ENCODE data around the gene PPP6R3.

The PPP6R3 gene

GRCh38 chr11:68498903-68499883, 38.6 kb downstream of the PPP6R3 start:
- DNase-seq, result no peak

- no peak for DNase-seq
These were observed 39.7 kb downstream of the PPP6R3 start for GRCh38 chr11:68500206-68500605.

- DNase-seq, result no peak
These were observed 41.3 kb downstream of the PPP6R3 start for GRCh38 chr11:68501813-68502212.

- no peak for DNase-seq
These were observed 42.7 kb downstream of the PPP6R3 start for GRCh38 chr11:68503251-68503687.

- DNase-seq, result no peak
These were observed 43.2 kb downstream of the PPP6R3 start for GRCh38 chr11:68503792-68504191.

GRCh38 chr11:68504432-68505066, 44.0 kb downstream of the PPP6R3 start:
- no peak for DNase-seq

GRCh38 chr11:68505596-68505995, 45.0 kb downstream of the PPP6R3 start:
- no peak for DNase-seq

GRCh38 chr11:68506908-68507307, 46.4 kb downstream of the PPP6R3 start:
- DNase-seq, result no peak

GRCh38 chr11:68508425-68508824, 47.9 kb downstream of the PPP6R3 start:
- DNase-seq, result no peak

GRCh38 chr11:68509066-68509465, 48.5 kb downstream of the PPP6R3 start:
- no peak for DNase-seq

- DNase-seq, result no peak
These were observed 53.5 kb downstream of the PPP6R3 start for GRCh38 chr11:68513930-68514487.

GRCh38 chr11:68517121-68517741, 56.7 kb downstream of the PPP6R3 start:
- DNase-seq, result no peak

GRCh38 chr11:68518191-68518590, 57.6 kb downstream of the PPP6R3 start:
- DNase-seq, result no peak

GRCh38 chr11:68521969-68522652, 61.6 kb downstream of the PPP6R3 start:
- DNase-seq, result no peak

- no peak for DNase-seq
These were observed 62.5 kb downstream of the PPP6R3 start for GRCh38 chr11:68523033-68523432.

GRCh38 chr11:68523743-68524142, 63.2 kb downstream of the PPP6R3 start:
- DNase-seq, result no peak

- no peak for DNase-seq
These were observed 63.7 kb downstream of the PPP6R3 start for GRCh38 chr11:68524213-68524612.

- no peak for DNase-seq
These were observed 64.1 kb downstream of the PPP6R3 start for GRCh38 chr11:68524681-68525080.

GRCh38 chr11:68525336-68525735, 64.8 kb downstream of the PPP6R3 start:
- no peak for DNase-seq

GRCh38 chr11:68525930-68526329, 65.4 kb downstream of the PPP6R3 start:
- no peak for DNase-seq

- DNase-seq, result no peak
These were observed 67.0 kb downstream of the PPP6R3 start for GRCh38 chr11:68527585-68527984.

GRCh38 chr11:68528630-68529029, 68.1 kb downstream of the PPP6R3 start:
- DNase-seq, result peak; percentile 24
